Heart right ventricle (tissue), 16 donors: ENCODE results near the gene KLC1. TPM values are rescaled to one million over a fixed set of nuclear protein-coding genes. Genes with fewer than 3 reads are reported as not detected.

Source experiments
- ATAC-seq, 8 donors: fragments of 200-7000 bp; cut with Tn5 transposase; one replicate each; pipeline ENCODE4 v1.9.1; 2020; ENCODE audit warnings: mild to moderate bottlenecking in 8 of 8, moderate library complexity in 8 of 8, moderate number of reproducible peaks in 1 of 8
- DNase-seq, 2 donors: peaks; one replicate each; pipeline ENCODE4 v3.0.0-alpha.2; 2020
- H3K27ac ChIP-seq, 10 donors: fragments of 200-600 bp; sonication (generic) in 2 of 10; one replicate each; pipeline versions ENCODE4 v1.5.0 to v1.8.0; 2020 to 2022; ENCODE audit warnings: mild to moderate bottlenecking in 3 of 10
- H3K27me3 ChIP-seq, 7 donors: fragments of 200-600 bp; one replicate each; pipeline ENCODE4 v1.8.0; 2021 to 2022; ENCODE audit warnings: mild to moderate bottlenecking in 2 of 7
- H3K36me3 ChIP-seq, 9 donors: fragments of 200-600 bp; sonication (generic) in 1 of 9; one replicate each; pipeline versions ENCODE4 v1.5.0 to v1.8.0; 2020 to 2022; ENCODE audit warnings: mild to moderate bottlenecking in 2 of 9
- H3K4me1 ChIP-seq, 9 donors: fragments of 200-600 bp; sonication (generic) in 1 of 9; one replicate each; pipeline versions ENCODE4 v1.5.0 to v1.8.0; 2020 to 2022; ENCODE audit warnings: mild to moderate bottlenecking in 4 of 9
- H3K4me3 ChIP-seq, 10 donors: fragments of 200-600 bp; sonication (generic) in 2 of 10; one replicate each; pipeline versions ENCODE4 v1.5.0 to v1.8.0; 2020 to 2022; ENCODE audit warnings: mild to moderate bottlenecking in 7 of 10, moderate library complexity in 2 of 10
- H3K9me3 ChIP-seq, 11 donors: fragments of 200-600 bp in 10 of 11; sonication (generic) in 2 of 11; one replicate each; pipeline versions ENCODE4 v1.5.0 to v1.8.0; 2013 to 2022; ENCODE audit warnings: mild to moderate bottlenecking in 2 of 11, control low read depth in 1 of 11, moderate library complexity in 1 of 11
- WGBS, 2 donors: extraction: QIAGEN DNeasy Blood & Tissue Kit; methylation state at CpG; one replicate each; pipeline ENCODE4 v1.1.7; 2013; ENCODE audit warnings: inconsistent platforms in 1 of 2; 5-methylcytosine and 5-hydroxymethylcytosine counted together
- intact Hi-C, 10 donors: fragments of 100-400 bp; cut with DNase I; formaldehyde crosslinking; loops; one replicate each; pipeline versions ENCODE4 v1.11.1 to v1.14.2; 2022
- polyA plus RNA-seq, 2 donors: library from polyadenylated mRNA; stranded (reverse); fragments of 200-250 nt; gene quantifications; one replicate each; pipeline ENCODE4 v1.2.3, GENCODE V29; 2013
- total RNA-seq, 10 donors: library from RNA; stranded (reverse); fragmentation: NEBNext Ultra II Directional in 3 of 10; extraction: Animal tissue kit (Norgen Biotek cat#: 25700) in 3 of 10; gene quantifications; one replicate each; pipeline versions ENCODE4 v1.2.1 to v1.2.4, GENCODE V29; 2021 to 2023
- TF ChIP-seq, protein P1 (sequence below), 9 donors: fragments of 200-600 bp; sonication (generic) in 2 of 9; IDR thresholded peaks; one replicate each; pipeline versions ENCODE4 v1.5.0 to v1.8.0; 2021 to 2022; ENCODE audit warnings: antibody characterized with exemption in 9 of 9, mild to moderate bottlenecking in 5 of 9, moderate library complexity in 1 of 9
- donor health status: Arrhythmogenic right ventricular cardiomyopathy.
- donor health status: ischemic (EF 13 %, LVEDD 7.1; RV severe dilation, severe dysfunction).
- donor health status: healthy with polysubstance abuse.
- donor health status: DM: no; HTN: yes; CAD: no.
- donor health status: DM: no; HTN: no; CAD: no.
- donor health status: ischemic (EF 25% LVEDD 6.9; RV normal size, moderate dysfunction).
- donor health status: ischemic (EF 25% LVEDD 5.7; RV mildly dilated, moderate dysfunction).
- donor health status: healthy.
- donor health status: DM: yes; HTN: yes; CAD: no.
- donor health status: Ischemic cardiomyopathy.
- donor health status: ischemic (EF 35%, LVEDD 5.7; RV mildly dilated, moderate dysfunction).
- donor health status: nonischemic (EF 11% LVEDD 7.7; RV severe dilation, severe dysfunction).
- donor health status: DM: yes; HTN: yes; CAD: no.
- donor health status: PGD.
- donor health status: ischemic (EF 29% LVEDD 5.4; RV normal size, mild dysfunction).
- donor health status: nonischemic (EF 23%, LVEDD 6.1; RV moderate dilation, normal function).

KLC1 gene
- total and polyA plus RNA-seq, 12 donors, result 123 to 220 (median 151) TPM

DNA sequence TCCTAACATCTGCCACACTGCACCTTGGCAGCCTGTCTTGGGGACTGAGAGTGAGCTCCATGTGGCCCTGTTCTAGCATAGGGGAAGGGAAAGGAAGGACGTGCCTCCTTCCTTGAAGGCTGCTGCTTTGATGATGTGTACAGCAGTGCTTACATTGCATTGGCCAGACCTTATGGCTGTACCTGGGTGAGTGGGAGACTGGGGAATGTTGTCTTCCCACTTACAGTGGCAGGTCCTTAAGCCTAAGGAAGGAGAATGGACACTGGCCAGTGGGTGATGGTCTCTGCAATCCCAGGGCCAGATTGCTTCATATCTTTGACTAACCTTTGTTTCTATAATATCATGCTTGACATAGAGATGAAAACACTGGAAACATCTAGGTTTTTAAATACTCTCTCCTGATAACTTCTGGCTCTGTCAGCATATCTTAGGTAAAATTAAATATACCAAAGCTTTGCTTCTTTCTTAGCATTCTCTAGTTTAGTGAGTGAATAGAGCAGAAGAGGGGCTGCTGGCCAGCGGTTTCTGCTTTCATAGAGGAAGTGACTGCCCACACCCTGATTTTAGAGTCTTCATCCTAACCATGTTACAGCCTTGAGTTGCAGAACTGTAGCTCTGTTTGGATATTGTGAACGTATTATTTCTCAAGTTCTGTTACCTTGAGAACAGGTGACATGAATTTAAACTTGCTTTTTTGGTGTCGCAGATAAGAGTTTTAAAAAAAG, 27.2 kb downstream of the KLC1 start:
- WGBS, 2 donors, result 77 to 80% methylated on average over 4 of the region's 4 CpGs
- ATAC-seq (no peak), DNase-seq (no peak)
- no peak overlapping the region for H3K27ac ChIP-seq
- intact Hi-C loops, result loop anchor here in 1 of 10 donors (2.0 kb wide), 1 partner anchor 17 kb away; no protein-coding TSS in a partner anchor
- H3K4me3 ChIP-seq, result no peak overlapping the region
- TF ChIP-seq, protein P1, sequence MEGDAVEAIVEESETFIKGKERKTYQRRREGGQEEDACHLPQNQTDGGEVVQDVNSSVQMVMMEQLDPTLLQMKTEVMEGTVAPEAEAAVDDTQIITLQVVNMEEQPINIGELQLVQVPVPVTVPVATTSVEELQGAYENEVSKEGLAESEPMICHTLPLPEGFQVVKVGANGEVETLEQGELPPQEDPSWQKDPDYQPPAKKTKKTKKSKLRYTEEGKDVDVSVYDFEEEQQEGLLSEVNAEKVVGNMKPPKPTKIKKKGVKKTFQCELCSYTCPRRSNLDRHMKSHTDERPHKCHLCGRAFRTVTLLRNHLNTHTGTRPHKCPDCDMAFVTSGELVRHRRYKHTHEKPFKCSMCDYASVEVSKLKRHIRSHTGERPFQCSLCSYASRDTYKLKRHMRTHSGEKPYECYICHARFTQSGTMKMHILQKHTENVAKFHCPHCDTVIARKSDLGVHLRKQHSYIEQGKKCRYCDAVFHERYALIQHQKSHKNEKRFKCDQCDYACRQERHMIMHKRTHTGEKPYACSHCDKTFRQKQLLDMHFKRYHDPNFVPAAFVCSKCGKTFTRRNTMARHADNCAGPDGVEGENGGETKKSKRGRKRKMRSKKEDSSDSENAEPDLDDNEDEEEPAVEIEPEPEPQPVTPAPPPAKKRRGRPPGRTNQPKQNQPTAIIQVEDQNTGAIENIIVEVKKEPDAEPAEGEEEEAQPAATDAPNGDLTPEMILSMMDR (IDR thresholded peaks at IDR 0.05), result no peak
- H3K36me3 ChIP-seq, result peaks cover 3 to 91% (median 54%) of the 10 kb centered on the region in 9 donors
- H3K27me3 ChIP-seq, result no peaks in the 10 kb centered on the region
- H3K9me3 ChIP-seq, result no peaks in the 10 kb centered on the region
- H3K4me1 ChIP-seq, result peaks cover 14 to 68% (median 52%) of the 10 kb centered on the region in 9 donors

DNA sequence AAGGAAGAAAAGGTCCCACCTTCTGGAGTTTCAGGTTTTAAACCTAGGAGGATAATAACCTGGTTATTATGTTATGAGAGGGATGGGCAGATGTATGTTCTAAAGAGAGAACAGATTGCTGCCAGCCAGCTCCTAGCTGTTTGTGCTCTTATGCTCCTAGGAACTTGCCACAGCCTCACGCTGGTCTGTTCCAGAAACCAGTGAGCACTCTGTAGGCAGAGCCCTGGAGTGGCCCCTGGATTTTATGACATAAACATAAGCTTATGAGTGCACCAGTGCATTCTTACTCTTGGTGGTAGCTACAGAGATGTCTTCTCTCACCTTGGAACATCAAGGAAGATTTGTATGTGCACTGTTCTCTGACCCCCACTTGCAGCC, 27.7 kb downstream of the KLC1 start:
- Histone ChIP-seq H3K36me3 (peaks cover 3 to 96% (median 55%) of the 10 kb centered on the region in 9 donors), H3K9me3 (no peaks in the 10 kb centered on the region), H3K4me1 (peaks cover 14 to 63% (median 47%) of the 10 kb centered on the region in 9 donors), H3K27ac (no peak overlapping the region), H3K27me3 (no peaks in the 10 kb centered on the region), H3K4me3 (no peak overlapping the region)
- 69 to 76% methylated on average over 1 of the region's 1 CpG for WGBS, 2 donors
- ATAC-seq (no peak), DNase-seq (no peak)
- TF ChIP-seq, protein P1 (IDR thresholded peaks at IDR 0.05), result no peak
- intact Hi-C loops, result loop anchor here in 1 of 10 donors (2.0 kb wide), 1 partner anchor 16 kb away; no protein-coding TSS in a partner anchor

DNA sequence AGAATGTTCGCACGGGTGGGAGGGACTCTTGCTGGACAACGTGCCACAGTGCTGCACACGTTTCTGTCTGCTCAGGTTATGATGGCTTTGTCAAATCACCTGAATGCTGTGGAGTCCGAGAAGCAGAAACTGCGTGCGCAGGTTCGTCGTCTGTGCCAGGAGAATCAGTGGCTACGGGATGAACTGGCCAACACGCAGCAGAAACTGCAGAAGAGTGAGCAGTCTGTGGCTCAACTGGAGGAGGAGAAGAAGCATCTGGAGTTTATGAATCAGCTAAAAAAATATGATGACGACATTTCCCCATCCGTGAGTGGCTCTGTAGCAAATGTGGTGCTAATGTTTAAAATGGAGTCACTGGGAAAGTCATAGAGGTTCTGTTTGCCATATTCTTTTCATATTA, 28.5 kb downstream of the KLC1 start:
- Histone ChIP-seq H3K27me3 (no peaks in the 10 kb centered on the region), H3K4me1 (peaks cover 14 to 56% (median 41%) of the 10 kb centered on the region in 9 donors), H3K36me3 (peaks cover 3 to 98% (median 60%) of the 10 kb centered on the region in 9 donors), H3K9me3 (no peaks in the 10 kb centered on the region), H3K4me3 (no peak overlapping the region), H3K27ac (peak overlapping the region in 3 of 10 donors; percentile 2 to 41 (median 24))
- intact Hi-C loops, result loop anchor here in 1 of 10 donors (2.0 kb wide), 1 partner anchor 15 kb away; no protein-coding TSS in a partner anchor
- DNase-seq (no peak), ATAC-seq (peak in 7 of 8 donors; percentile 16 to 73 (median 44))
- TF ChIP-seq, protein P1 (IDR thresholded peaks at IDR 0.05), result no peak
- 71 to 79% methylated on average over 13 of the region's 13 CpGs for WGBS, 2 donors

DNA sequence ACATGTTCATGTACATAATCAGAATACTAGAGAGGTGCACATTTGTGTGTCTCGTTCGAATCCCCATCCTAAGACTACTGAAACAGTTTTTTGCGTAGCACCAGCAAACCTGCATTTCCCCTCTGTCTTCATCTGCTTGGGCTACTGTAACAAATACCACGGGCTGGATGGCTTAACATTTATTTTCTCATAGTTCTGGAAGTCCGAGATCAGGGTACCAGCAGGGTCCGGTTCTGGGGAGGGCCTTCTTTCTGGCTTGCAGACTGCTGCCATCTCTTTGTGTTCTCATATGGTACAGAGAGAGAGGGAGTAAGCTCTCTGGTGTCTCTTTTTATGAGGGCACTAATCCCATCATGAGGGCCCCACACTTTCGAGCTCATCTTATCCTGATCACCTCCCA, 30.6 kb downstream of the KLC1 start:
- H3K36me3 ChIP-seq, result peaks cover 3 to 100% (median 77%) of the 10 kb centered on the region in 9 donors
- no peak overlapping the region for H3K27ac ChIP-seq
- 86 to 98% methylated on average over 7 of the region's 7 CpGs for WGBS, 2 donors
- DNase-seq (no peak), ATAC-seq (no peak)
- H3K9me3 ChIP-seq, result no peaks in the 10 kb centered on the region
- no peaks in the 10 kb centered on the region for H3K27me3 ChIP-seq
- H3K4me1 ChIP-seq, result peaks cover 2 to 34% (median 20%) of the 10 kb centered on the region in 9 donors
- intact Hi-C loops, result no loop called here
- no peak overlapping the region for H3K4me3 ChIP-seq
- TF ChIP-seq, protein P1 (IDR thresholded peaks at IDR 0.05), result no peak
